Measurements from ENCODE around the gene ZNF514. TPM values are rescaled to one million over a fixed set of nuclear protein-coding genes. Genes with fewer than 3 reads are reported as not detected.

The ZNF514 gene
- total RNA-seq, 1 experiment from 2014 or later: 12.9 TPM

DNA sequence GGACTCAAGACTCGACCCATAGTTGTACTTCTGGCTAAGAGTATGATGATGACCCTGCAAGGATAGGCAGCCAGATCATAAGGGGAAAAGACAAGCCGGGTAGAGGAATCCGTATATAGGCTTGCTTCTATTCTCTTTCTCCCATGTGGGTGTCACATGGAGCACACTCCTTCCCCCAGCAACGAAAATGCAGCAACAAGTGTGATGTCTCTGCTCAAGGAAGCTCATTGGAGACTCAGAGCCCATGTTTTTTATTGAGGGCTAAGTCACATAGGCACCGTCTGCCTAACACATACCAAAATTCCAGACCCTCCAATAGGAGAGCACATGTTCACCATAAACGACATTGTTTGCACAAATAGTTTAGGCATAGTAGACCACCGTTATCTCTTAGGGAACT is 12.3 kb upstream of the ZNF514 start:
- H3K4me3 Mint-ChIP-seq: no peak overlapping the region
- no peaks in the 10 kb centered on the region; the same call in 1 of the 2 replicates for H3K27me3 Mint-ChIP-seq (ENCODE audit: low read depth)

More for the DNA sequence above, 12.3 kb upstream of the ZNF514 start:
- peaks cover 3% of the 10 kb centered on the region for H3K79me1 ChIP-seq (ENCODE audit: insufficient read depth, low read depth, low read length, poor library complexity, severe bottlenecking)
- no peak overlapping the region for H3T11ph ChIP-seq (ENCODE audit: low read length)
- H2BK20ac ChIP-seq (ENCODE audit: low read depth, low read length, poor library complexity, severe bottlenecking): no peak overlapping the region
- no peaks in the 10 kb centered on the region for H3K4me1 ChIP-seq (ENCODE audit: insufficient read depth, low read length)
- no peak overlapping the region for H3K18ac ChIP-seq (ENCODE audit: insufficient read length, low read depth, low read length)
- TF ChIP-seq, protein P1, sequence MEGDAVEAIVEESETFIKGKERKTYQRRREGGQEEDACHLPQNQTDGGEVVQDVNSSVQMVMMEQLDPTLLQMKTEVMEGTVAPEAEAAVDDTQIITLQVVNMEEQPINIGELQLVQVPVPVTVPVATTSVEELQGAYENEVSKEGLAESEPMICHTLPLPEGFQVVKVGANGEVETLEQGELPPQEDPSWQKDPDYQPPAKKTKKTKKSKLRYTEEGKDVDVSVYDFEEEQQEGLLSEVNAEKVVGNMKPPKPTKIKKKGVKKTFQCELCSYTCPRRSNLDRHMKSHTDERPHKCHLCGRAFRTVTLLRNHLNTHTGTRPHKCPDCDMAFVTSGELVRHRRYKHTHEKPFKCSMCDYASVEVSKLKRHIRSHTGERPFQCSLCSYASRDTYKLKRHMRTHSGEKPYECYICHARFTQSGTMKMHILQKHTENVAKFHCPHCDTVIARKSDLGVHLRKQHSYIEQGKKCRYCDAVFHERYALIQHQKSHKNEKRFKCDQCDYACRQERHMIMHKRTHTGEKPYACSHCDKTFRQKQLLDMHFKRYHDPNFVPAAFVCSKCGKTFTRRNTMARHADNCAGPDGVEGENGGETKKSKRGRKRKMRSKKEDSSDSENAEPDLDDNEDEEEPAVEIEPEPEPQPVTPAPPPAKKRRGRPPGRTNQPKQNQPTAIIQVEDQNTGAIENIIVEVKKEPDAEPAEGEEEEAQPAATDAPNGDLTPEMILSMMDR (conservative IDR thresholded peaks at IDR 0.05): no peak
- H2BK12ac ChIP-seq (ENCODE audit: insufficient read length, low read depth, low read length): no peak overlapping the region
- DNase-seq: no peak
- H3K27me3 ChIP-seq (ENCODE audit: insufficient read depth, low read length): no peaks in the 10 kb centered on the region
- Mint-ChIP-seq H3K9me3 (no peaks in the 10 kb centered on the region), H3K36me3 (ENCODE audit: insufficient read depth in 1 of 3, low read depth in 3 of 3) (no peaks in the 10 kb centered on the region), H3K27ac (no peak overlapping the region), H3K4me1 (no peaks in the 10 kb centered on the region)
- H4K8ac ChIP-seq (replicated peaks; ENCODE audit: insufficient read length, low read depth, low read length): no peak overlapping the region
- no peaks in the 10 kb centered on the region for H4K20me1 ChIP-seq (ENCODE audit: control insufficient read depth, insufficient read depth, insufficient read length)
- no peak overlapping the region for H4K5ac ChIP-seq (ENCODE audit: insufficient read length, low read depth, low read length)
- no peaks in the 10 kb centered on the region for H3K79me2 ChIP-seq (ENCODE audit: insufficient read depth, low read length)
- no peak overlapping the region for H2BK5ac ChIP-seq (ENCODE audit: insufficient read length, low read length)
- H3K27ac ChIP-seq (ENCODE audit: insufficient read length, low read depth, low read length): no peak overlapping the region
- H2AFZ ChIP-seq (ENCODE audit: low read length): no peak overlapping the region
- H3K4me2 ChIP-seq (ENCODE audit: insufficient read depth, insufficient read length, low read length): no peak overlapping the region
- H2BK15ac ChIP-seq (ENCODE audit: low read depth, low read length): no peak overlapping the region
- H3K23me2 ChIP-seq (ENCODE audit: insufficient read length, low read depth, low read length, poor library complexity, severe bottlenecking): no peaks in the 10 kb centered on the region
- WGBS (ENCODE audit: extremely low coverage, insufficient read length, low lambda C conversion rate): no CpG with 5 or more reads among the region's 7 CpGs
- H3K9ac ChIP-seq (ENCODE audit: extremely low read depth, insufficient read length, low read length): no peak overlapping the region
- no peak overlapping the region for H2BK120ac ChIP-seq (ENCODE audit: low read depth, low read length, poor library complexity, severe bottlenecking)
- no peak overlapping the region for H3K4ac ChIP-seq (ENCODE audit: low read depth, low read length)
- H3K23ac ChIP-seq (ENCODE audit: insufficient read length, low read depth, low read length): no peak overlapping the region
- H3K14ac ChIP-seq (ENCODE audit: insufficient read depth, low read length): no peak overlapping the region
- H4K91ac ChIP-seq (ENCODE audit: insufficient read length, low read depth, low read length): no peak overlapping the region
- H3K9me3 ChIP-seq (ENCODE audit: control insufficient read depth, low read depth, low read length): no peaks in the 10 kb centered on the region
- no peak overlapping the region for H2AK5ac ChIP-seq (ENCODE audit: insufficient read length, low read length)
- H3K56ac ChIP-seq (ENCODE audit: insufficient read length, low read depth, low read length): no peak overlapping the region
